Keratinocyte (primary cell): ENCODE data around the gene PAX9. TPM values are rescaled to one million over a fixed set of nuclear protein-coding genes. Genes with fewer than 3 reads are reported as not detected.

ENCODE experiments used
- DNase-seq: peaks from one replicate; pipeline ENCODE4 v3.0.0-alpha.2; 2011; ENCODE audit warnings: low read depth, missing footprints, low spot score
- FAIRE-seq: peaks from 2 replicates; lab custom pipeline; 2011; peaks lifted over from hg19 to GRCh38; lab: Jason Lieb, UNC
- H2AFZ ChIP-seq: 2 replicates; pipeline ENCODE4 v1.6.0; 2012; ENCODE audit warnings: low read length, control low read depth, inconsistent platforms; ENCODE audit not compliant: control insufficient read depth
- H3K27ac ChIP-seq: 2 replicates; pipeline ENCODE4 v1.5.1; 2011; ENCODE audit warnings: low read length; ENCODE audit not compliant: control insufficient read depth, insufficient read depth
- H3K27me3 ChIP-seq: 3 replicates; pipeline ENCODE4 v1.6.0; 2011; ENCODE audit warnings: low read length; ENCODE audit not compliant: control insufficient read depth, insufficient read depth; ENCODE audit errors: extremely low read depth
- H3K36me3 ChIP-seq, 2 experiments: 2 replicates in 1 of 2; 3 replicates in 1 of 2; pipeline ENCODE4 v1.5.1; 2011; ENCODE audit warnings: low read length in 2 of 2, mild to moderate bottlenecking in 1 of 2; ENCODE audit not compliant: control insufficient read depth in 2 of 2, insufficient read depth in 2 of 2; ENCODE audit errors: extremely low read depth in 1 of 2
- H3K4me1 ChIP-seq: 3 replicates; pipeline ENCODE4 v1.5.1; 2011; ENCODE audit warnings: low read length; ENCODE audit not compliant: control insufficient read depth, insufficient read depth; ENCODE audit errors: extremely low read depth
- H3K4me2 ChIP-seq: 3 replicates; pipeline ENCODE4 v1.6.0; 2011; ENCODE audit warnings: low read depth, low read length; ENCODE audit not compliant: control insufficient read depth, insufficient read depth; ENCODE audit errors: extremely low read depth
- H3K4me3 ChIP-seq, 3 experiments: fragments of 200-600 bp in 1 of 3; sonication (generic) in 1 of 3; 2 replicates in 2 of 3; 3 replicates in 1 of 3; pipeline ENCODE4 v1.5.1; 2011 to 2016; ENCODE audit warnings: low read length in 3 of 3, mild to moderate bottlenecking in 3 of 3, control low read depth in 2 of 3, inconsistent platforms in 1 of 3, low read depth in 1 of 3, mixed read lengths in 1 of 3, mixed run types in 1 of 3, moderate library complexity in 1 of 3; ENCODE audit not compliant: control insufficient read depth in 2 of 3, insufficient read depth in 2 of 3; ENCODE audit errors: extremely low read depth in 1 of 3
- H3K79me2 ChIP-seq: 2 replicates; pipeline ENCODE4 v1.6.0; 2012; ENCODE audit warnings: low read length; ENCODE audit not compliant: control insufficient read depth, insufficient read depth
- H3K9ac ChIP-seq: 3 replicates; pipeline ENCODE4 v1.6.0; 2011; ENCODE audit warnings: low read length; ENCODE audit not compliant: control insufficient read depth, insufficient read depth; ENCODE audit errors: extremely low read depth
- H3K9me1 ChIP-seq: 3 replicates; pipeline ENCODE4 v1.6.0; 2011; ENCODE audit warnings: low read length; ENCODE audit not compliant: control insufficient read depth, insufficient read depth; ENCODE audit errors: extremely low read depth
- H3K9me3 ChIP-seq: 2 replicates; pipeline ENCODE4 v1.5.1; 2012; ENCODE audit warnings: low read depth, low read length; ENCODE audit not compliant: control insufficient read depth
- H4K20me1 ChIP-seq: 3 replicates; pipeline ENCODE4 v1.6.0; 2011; ENCODE audit warnings: low read length; ENCODE audit not compliant: control insufficient read depth, insufficient read depth; ENCODE audit errors: extremely low read depth
- EZH2 ChIP-seq: IDR thresholded peaks from one replicate; pipeline ENCODE4 v1.6.1; 2012; ENCODE audit warnings: inconsistent platforms, mild to moderate bottlenecking, low read length, moderate library complexity
- dilution Hi-C: fragments of 300-500 bp; cut with MboI; formaldehyde crosslinking; loops from one replicate; pipeline ENCODE4 v1.7.0; 2020; ENCODE audit warnings: low sequenced_read_pairs; ENCODE audit not compliant: extremely low pct_ligation_motif_present
- polyA plus RNA-seq, 5 experiments: library from polyadenylated mRNA; depleted of rRNA in 3 of 5; stranded (reverse) in 3 of 5; stranded (forward) in 1 of 5; unstranded in 1 of 5; fragments of >200 nt; gene quantifications; 1 replicate in 1 of 5; 2 replicates in 3 of 5; 3 replicates in 1 of 5; pipeline versions ENCODE4 v1.2.1 to v1.2.3, GENCODE V29; 2011 to 2012; ENCODE audit warnings: missing spikeins in 2 of 5, low read depth in 1 of 5, low replicate concordance in 1 of 5
- TF ChIP-seq, protein P1 (sequence below), 3 experiments: IDR thresholded peaks in 1 of 3; conservative IDR thresholded peaks in 1 of 3; optimal IDR thresholded peaks in 1 of 3; 2 replicates in 2 of 3; 3 replicates in 1 of 3; pipeline versions ENCODE3 to v1.5.1; 2011; ENCODE audit warnings: low read length in 3 of 3, mild to moderate bottlenecking in 3 of 3, moderate library complexity in 2 of 3, control low read depth in 1 of 3, inconsistent platforms in 1 of 3; ENCODE audit not compliant: insufficient read depth in 2 of 3; ENCODE audit errors: extremely low read depth in 1 of 3

Gene PAX9
- polyA plus RNA-seq, 1 donor (not counting 4 experiments of a cell fraction or from before 2014, with no cell fraction given), result 1.1 TPM

DNA sequence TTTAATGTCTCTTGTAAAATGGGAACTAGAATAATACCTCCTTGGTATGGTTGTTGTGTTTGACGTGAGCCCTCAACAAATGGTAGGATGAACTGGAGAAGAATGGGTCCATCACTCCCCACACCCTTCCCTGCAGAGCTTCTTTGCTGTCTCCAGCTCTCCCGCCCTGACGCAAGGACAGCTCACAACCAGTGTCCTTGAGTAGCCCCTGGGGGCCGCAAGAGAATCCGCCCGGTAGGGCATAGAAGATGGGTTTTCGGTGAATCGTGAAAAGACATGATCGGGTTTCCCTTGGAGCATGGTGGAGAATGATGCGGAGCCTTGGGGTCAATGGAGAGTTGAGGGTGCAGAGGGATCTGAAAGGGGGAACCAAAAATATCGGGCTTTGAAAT is 6.1 kb upstream of the PAX9 start:
- FAIRE-seq (no peak), DNase-seq (no peak)
- Histone ChIP-seq H3K9me1 (no peaks in the 10 kb centered on the region), H4K20me1 (no peaks in the 10 kb centered on the region), H2AFZ (no peak overlapping the region), H3K36me3 (no peaks in the 10 kb centered on the region), H3K27me3 (peaks cover 90% of the 10 kb centered on the region), H3K4me1 (peaks cover 3% of the 10 kb centered on the region), H3K79me2 (no peaks in the 10 kb centered on the region), H3K4me2 (peak overlapping the region; percentile 30), H3K4me3 (peak overlapping the region in 1 of 3 experiments; percentile 15), H3K27ac (no peak overlapping the region), H3K9ac (no peak overlapping the region), H3K9me3 (no peaks in the 10 kb centered on the region)
- no peak for TF ChIP-seq EZH2
- TF ChIP-seq, protein P1, sequence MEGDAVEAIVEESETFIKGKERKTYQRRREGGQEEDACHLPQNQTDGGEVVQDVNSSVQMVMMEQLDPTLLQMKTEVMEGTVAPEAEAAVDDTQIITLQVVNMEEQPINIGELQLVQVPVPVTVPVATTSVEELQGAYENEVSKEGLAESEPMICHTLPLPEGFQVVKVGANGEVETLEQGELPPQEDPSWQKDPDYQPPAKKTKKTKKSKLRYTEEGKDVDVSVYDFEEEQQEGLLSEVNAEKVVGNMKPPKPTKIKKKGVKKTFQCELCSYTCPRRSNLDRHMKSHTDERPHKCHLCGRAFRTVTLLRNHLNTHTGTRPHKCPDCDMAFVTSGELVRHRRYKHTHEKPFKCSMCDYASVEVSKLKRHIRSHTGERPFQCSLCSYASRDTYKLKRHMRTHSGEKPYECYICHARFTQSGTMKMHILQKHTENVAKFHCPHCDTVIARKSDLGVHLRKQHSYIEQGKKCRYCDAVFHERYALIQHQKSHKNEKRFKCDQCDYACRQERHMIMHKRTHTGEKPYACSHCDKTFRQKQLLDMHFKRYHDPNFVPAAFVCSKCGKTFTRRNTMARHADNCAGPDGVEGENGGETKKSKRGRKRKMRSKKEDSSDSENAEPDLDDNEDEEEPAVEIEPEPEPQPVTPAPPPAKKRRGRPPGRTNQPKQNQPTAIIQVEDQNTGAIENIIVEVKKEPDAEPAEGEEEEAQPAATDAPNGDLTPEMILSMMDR (optimal IDR thresholded peaks at IDR 0.05 in 1 of 3, IDR thresholded peaks at IDR 0.05 in 1 of 3, conservative IDR thresholded peaks at IDR 0.05 in 1 of 3; ENCODE audit: extremely low read depth in 1 of 3, insufficient read depth in 2 of 3, low read length in 3 of 3), result no peak
- dilution Hi-C loops, result no loop called here

DNA sequence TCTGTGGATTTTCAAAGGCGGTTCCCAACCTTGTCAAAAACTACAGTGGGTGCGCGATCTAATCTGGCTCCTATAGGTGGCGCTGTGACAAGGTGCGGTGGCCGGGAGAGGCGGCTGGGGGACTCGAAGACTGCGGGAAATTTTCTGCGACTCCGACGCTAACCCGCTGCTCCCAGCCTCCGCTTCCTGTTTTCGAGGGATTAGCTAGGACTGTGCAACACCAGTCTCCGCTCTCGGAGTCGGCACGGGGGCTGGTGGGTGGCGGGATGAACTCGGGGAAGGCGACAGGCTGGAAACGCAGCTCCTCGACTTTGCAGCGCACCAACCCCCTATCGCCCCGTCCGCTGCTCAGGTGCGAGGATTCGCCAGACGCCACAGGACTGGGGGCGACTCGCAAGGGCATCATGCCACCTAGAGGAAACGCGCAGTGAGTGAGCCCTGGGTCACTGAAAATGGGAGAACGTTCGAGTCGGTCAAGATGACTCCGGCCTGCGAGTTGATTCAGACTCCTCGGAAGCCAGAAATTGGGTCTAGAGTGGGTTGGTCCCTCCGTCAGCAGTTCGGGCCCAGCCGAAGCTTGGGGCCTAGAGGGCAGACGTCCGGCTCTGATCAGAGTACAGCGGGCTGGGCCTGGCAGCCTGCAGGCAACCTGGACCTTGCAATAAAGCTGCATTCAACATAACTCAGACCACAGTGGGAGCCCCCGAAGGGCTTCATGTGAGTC is 5.5 kb upstream of the PAX9 start:
- peak overlapping the region in 1 of 3 experiments; percentile 15 for H3K4me3 ChIP-seq
- peaks cover 3% of the 10 kb centered on the region for H3K4me1 ChIP-seq
- H3K27ac ChIP-seq, result no peak overlapping the region
- H3K36me3 ChIP-seq, result no peaks in the 10 kb centered on the region
- no peaks in the 10 kb centered on the region for H4K20me1 ChIP-seq
- H2AFZ ChIP-seq, result no peak overlapping the region
- FAIRE-seq, result no peak
- no peak overlapping the region for H3K9ac ChIP-seq
- no peak for DNase-seq
- TF ChIP-seq, protein P1 (optimal IDR thresholded peaks at IDR 0.05 in 1 of 3, IDR thresholded peaks at IDR 0.05 in 1 of 3, conservative IDR thresholded peaks at IDR 0.05 in 1 of 3; ENCODE audit: extremely low read depth in 1 of 3, insufficient read depth in 2 of 3, low read length in 3 of 3), result peak; percentile 64 to 67 (median 65)
- TF ChIP-seq EZH2, result peak; percentile 31
- dilution Hi-C loops, result no loop called here
- no peaks in the 10 kb centered on the region for H3K9me1 ChIP-seq
- H3K4me2 ChIP-seq, result peak overlapping the region; percentile 30
- no peaks in the 10 kb centered on the region for H3K79me2 ChIP-seq
- H3K9me3 ChIP-seq, result no peaks in the 10 kb centered on the region
- peaks cover 91% of the 10 kb centered on the region for H3K27me3 ChIP-seq
